ENCODE results near the gene COL5A1.

GRCh38 chr9:134626571-134627416 is 14.8 kb upstream of the COL5A1 start:
- TF ChIP-seq, protein P1, sequence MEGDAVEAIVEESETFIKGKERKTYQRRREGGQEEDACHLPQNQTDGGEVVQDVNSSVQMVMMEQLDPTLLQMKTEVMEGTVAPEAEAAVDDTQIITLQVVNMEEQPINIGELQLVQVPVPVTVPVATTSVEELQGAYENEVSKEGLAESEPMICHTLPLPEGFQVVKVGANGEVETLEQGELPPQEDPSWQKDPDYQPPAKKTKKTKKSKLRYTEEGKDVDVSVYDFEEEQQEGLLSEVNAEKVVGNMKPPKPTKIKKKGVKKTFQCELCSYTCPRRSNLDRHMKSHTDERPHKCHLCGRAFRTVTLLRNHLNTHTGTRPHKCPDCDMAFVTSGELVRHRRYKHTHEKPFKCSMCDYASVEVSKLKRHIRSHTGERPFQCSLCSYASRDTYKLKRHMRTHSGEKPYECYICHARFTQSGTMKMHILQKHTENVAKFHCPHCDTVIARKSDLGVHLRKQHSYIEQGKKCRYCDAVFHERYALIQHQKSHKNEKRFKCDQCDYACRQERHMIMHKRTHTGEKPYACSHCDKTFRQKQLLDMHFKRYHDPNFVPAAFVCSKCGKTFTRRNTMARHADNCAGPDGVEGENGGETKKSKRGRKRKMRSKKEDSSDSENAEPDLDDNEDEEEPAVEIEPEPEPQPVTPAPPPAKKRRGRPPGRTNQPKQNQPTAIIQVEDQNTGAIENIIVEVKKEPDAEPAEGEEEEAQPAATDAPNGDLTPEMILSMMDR (IDR thresholded peaks at IDR 0.05) = no peak
- no peak for TF ChIP-seq POLR2A (IDR thresholded peaks at IDR 0.05)
- TF ChIP-seq EP300 (IDR thresholded peaks at IDR 0.05) = no peak

Measured in tibial nerve (tissue), 4 donors.